ENCODE results near the gene UBE2QL1. TPM values are rescaled to one million over a fixed set of nuclear protein-coding genes. Genes with fewer than 3 reads are reported as not detected.

UBE2QL1 gene
- total and polyA plus RNA-seq, 2 donors (not counting 1 experiment from before 2014, with no cell fraction given): 0.33 to 1.7 TPM

DNA sequence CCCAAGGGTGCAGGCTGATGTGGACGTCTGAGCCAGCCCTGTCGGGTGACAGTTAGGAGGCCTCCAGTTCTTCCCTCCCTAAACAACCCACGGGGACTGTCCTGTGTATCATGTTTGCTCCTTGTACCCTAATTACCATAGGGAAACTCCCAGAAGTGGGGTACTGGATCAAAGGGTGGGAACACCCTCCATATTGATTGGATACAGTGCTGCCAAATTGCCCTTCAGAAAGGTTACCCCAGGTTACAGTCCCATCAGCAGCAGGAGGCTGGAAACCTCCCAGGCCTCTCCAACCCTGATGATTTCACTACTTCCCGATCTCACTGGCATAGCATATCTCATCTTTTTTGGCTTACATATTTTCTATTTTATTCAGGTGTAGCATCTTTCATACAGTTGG, 22.0 kb downstream of the UBE2QL1 start:
- no peaks in the 10 kb centered on the region for H4K20me1 ChIP-seq (ENCODE audit: control insufficient read depth, insufficient read depth, low read length, poor library complexity, severe bottlenecking)

GRCh38 chr5:6471252-6471651, 22.6 kb downstream of the UBE2QL1 start:
- intact Hi-C loops (cut with micrococcal nuclease): no loop called here
- peaks cover 0 to 3% (median 0%) of the 10 kb centered on the region in 4 experiments for H3K27me3 ChIP-seq (replicated peaks in 1 of 4; ENCODE audit: control extremely low read depth in 1 of 4, control insufficient read depth in 3 of 4, insufficient read depth in 4 of 4, low read length in 3 of 4)
- WGBS (ENCODE audit: insufficient coverage): 100% methylated on average over 1 of the region's 1 CpG
- H3K4me3 ChIP-seq (ENCODE audit: control extremely low read depth in 1 of 5, extremely low read depth in 1 of 5, insufficient read depth in 1 of 5, low read depth in 2 of 5, low read length in 4 of 5): no peak overlapping the region
- no peak overlapping the region for H3K4me2 ChIP-seq (replicated peaks; ENCODE audit: low read depth, low read length, poor library complexity, severe bottlenecking)
- ATAC-seq (ENCODE audit: low read depth) (no peak), DNase-seq (no peak)
- Mint-ChIP-seq H3K4me1 (no peaks in the 10 kb centered on the region), H3K27me3 (peaks cover 11% of the 10 kb centered on the region), H3K27ac (no peak overlapping the region), H3K4me3 (no peak overlapping the region), H3K9me3 (ENCODE audit: insufficient read depth) (peaks cover 3% of the 10 kb centered on the region)
- H3K9ac ChIP-seq (ENCODE audit: low read length): no peak overlapping the region
- ChIA-PET CTCF (no interaction called here), POLR2A (no interaction called here)
- no peaks in the 10 kb centered on the region for H3K36me3 ChIP-seq (replicated peaks in 1 of 2; ENCODE audit: control extremely low read depth in 1 of 2, control insufficient read depth in 1 of 2, extremely low read depth in 1 of 2, insufficient read depth in 2 of 2, low read length in 1 of 2)
- no peak overlapping the region for H3K27ac ChIP-seq (ENCODE audit: low read length in 2 of 2)
- no peaks in the 10 kb centered on the region for H3K79me2 ChIP-seq (ENCODE audit: control insufficient read depth, insufficient read depth, low read length)
- no peak overlapping the region for H2AFZ ChIP-seq (ENCODE audit: insufficient read depth, low read depth, low read length, poor library complexity, severe bottlenecking)
- no peaks in the 10 kb centered on the region for H3K4me1 ChIP-seq (ENCODE audit: control insufficient read depth in 2 of 2, insufficient read depth in 2 of 2, low read length in 2 of 2)
- peaks cover 0 to 18% (median 4%) of the 10 kb centered on the region in 3 donors for H3K9me3 ChIP-seq (ENCODE audit: control extremely low read depth in 1 of 3, control insufficient read depth in 2 of 3, insufficient read depth in 1 of 3, low read length in 2 of 3)
- TF ChIP-seq, protein P1, sequence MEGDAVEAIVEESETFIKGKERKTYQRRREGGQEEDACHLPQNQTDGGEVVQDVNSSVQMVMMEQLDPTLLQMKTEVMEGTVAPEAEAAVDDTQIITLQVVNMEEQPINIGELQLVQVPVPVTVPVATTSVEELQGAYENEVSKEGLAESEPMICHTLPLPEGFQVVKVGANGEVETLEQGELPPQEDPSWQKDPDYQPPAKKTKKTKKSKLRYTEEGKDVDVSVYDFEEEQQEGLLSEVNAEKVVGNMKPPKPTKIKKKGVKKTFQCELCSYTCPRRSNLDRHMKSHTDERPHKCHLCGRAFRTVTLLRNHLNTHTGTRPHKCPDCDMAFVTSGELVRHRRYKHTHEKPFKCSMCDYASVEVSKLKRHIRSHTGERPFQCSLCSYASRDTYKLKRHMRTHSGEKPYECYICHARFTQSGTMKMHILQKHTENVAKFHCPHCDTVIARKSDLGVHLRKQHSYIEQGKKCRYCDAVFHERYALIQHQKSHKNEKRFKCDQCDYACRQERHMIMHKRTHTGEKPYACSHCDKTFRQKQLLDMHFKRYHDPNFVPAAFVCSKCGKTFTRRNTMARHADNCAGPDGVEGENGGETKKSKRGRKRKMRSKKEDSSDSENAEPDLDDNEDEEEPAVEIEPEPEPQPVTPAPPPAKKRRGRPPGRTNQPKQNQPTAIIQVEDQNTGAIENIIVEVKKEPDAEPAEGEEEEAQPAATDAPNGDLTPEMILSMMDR (IDR thresholded peaks at IDR 0.05): no peak
- no peak for TF ChIP-seq EZH2 (IDR thresholded peaks at IDR 0.05; ENCODE audit: borderline replicate concordance, insufficient read depth, low read depth, low read length, poor library complexity, severe bottlenecking)
- no peaks in the 10 kb centered on the region for H4K20me1 ChIP-seq (ENCODE audit: control insufficient read depth, insufficient read depth, low read length, poor library complexity, severe bottlenecking)

More for the DNA sequence above, 22.0 kb downstream of the UBE2QL1 start:
- H3K27me3 Mint-ChIP-seq: peaks cover 11% of the 10 kb centered on the region
- no peaks in the 10 kb centered on the region for H3K4me1 ChIP-seq (ENCODE audit: control insufficient read depth in 2 of 2, insufficient read depth in 2 of 2, low read length in 2 of 2)
- H3K27me3 ChIP-seq (replicated peaks in 1 of 4; ENCODE audit: control extremely low read depth in 1 of 4, control insufficient read depth in 3 of 4, insufficient read depth in 4 of 4, low read length in 3 of 4): peaks cover 0 to 3% (median 0%) of the 10 kb centered on the region in 4 experiments
- peaks cover 3% of the 10 kb centered on the region for H3K9me3 Mint-ChIP-seq (ENCODE audit: insufficient read depth)
- H3K27ac Mint-ChIP-seq: no peak overlapping the region
- peaks cover 2% of the 10 kb centered on the region for H3K4me1 Mint-ChIP-seq
- CTCF ChIA-PET: no interaction called here
- POLR2A ChIA-PET: no interaction called here
- no peak for DNase-seq
- H2AFZ ChIP-seq (ENCODE audit: insufficient read depth, low read depth, low read length, poor library complexity, severe bottlenecking): no peak overlapping the region
- no peak overlapping the region for H3K9ac ChIP-seq (ENCODE audit: low read length)
- no peak overlapping the region for H3K4me3 ChIP-seq (ENCODE audit: control extremely low read depth in 1 of 5, extremely low read depth in 1 of 5, insufficient read depth in 1 of 5, low read depth in 2 of 5, low read length in 4 of 5)
- no CpG with 5 or more reads among the region's 4 CpGs for WGBS (ENCODE audit: insufficient coverage)
- TF ChIP-seq, protein P1 (IDR thresholded peaks at IDR 0.05): no peak
- no peak for TF ChIP-seq EZH2 (IDR thresholded peaks at IDR 0.05; ENCODE audit: borderline replicate concordance, insufficient read depth, low read depth, low read length, poor library complexity, severe bottlenecking)
- no peak overlapping the region for H3K27ac ChIP-seq (ENCODE audit: low read length in 2 of 2)
- no peaks in the 10 kb centered on the region for H3K36me3 ChIP-seq (replicated peaks in 1 of 2; ENCODE audit: control extremely low read depth in 1 of 2, control insufficient read depth in 1 of 2, extremely low read depth in 1 of 2, insufficient read depth in 2 of 2, low read length in 1 of 2)
- H3K79me2 ChIP-seq (ENCODE audit: control insufficient read depth, insufficient read depth, low read length): no peaks in the 10 kb centered on the region
- peaks cover 0 to 18% (median 4%) of the 10 kb centered on the region in 3 donors for H3K9me3 ChIP-seq (ENCODE audit: control extremely low read depth in 1 of 3, control insufficient read depth in 2 of 3, insufficient read depth in 1 of 3, low read length in 2 of 3)
- no peak for ATAC-seq (ENCODE audit: low read depth)
- H3K4me2 ChIP-seq (replicated peaks; ENCODE audit: low read depth, low read length, poor library complexity, severe bottlenecking): no peak overlapping the region
- no peak overlapping the region for H3K4me3 Mint-ChIP-seq
- intact Hi-C loops (cut with micrococcal nuclease): no loop called here
